HK-2 (cell line): Measurements from ENCODE around the gene NDUFAB1.
"Not testable (repeated sequence)": the region's sequence is repeated elsewhere in the genome, so short reads cannot be mapped to it uniquely, and the experiment has no call there.

Experiments used
- DNase-seq: peaks from one replicate; pipeline ENCODE4 v3.0.0-alpha.2; 2018; ENCODE audit not compliant: unreplicated experiment

The NDUFAB1 gene

GRCh38 chr16:23584186-23585076, 11.7 kb downstream of the NDUFAB1 start:
- DNase-seq = no peak

- DNase-seq = not testable (repeated sequence)
Observed at GRCh38 chr16:23583271-23583670, 12.8 kb downstream of the NDUFAB1 start.

DNA sequence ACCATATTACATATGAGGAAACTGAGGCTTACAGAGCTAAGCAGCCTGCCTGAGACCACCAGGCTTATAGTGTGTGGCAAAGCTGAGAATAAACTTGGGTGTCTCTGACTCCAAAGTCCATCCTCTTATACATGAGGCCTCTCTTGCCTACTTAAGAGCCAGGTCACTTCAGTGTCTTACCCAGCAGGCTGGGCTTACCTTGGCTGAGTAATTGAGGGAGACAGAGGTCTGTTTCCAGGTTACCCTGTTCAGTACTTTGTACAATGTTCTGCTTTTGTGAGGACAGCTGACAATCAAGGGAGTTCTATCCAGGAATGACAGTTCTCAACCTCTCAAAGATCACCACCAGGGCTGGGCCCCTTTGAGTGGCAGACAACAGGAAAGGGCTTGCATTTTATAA, 14.4 kb downstream of the NDUFAB1 start:
- no peak for DNase-seq

GRCh38 chr16:23580391-23580790, 15.7 kb downstream of the NDUFAB1 start:
- DNase-seq = no peak

DNA sequence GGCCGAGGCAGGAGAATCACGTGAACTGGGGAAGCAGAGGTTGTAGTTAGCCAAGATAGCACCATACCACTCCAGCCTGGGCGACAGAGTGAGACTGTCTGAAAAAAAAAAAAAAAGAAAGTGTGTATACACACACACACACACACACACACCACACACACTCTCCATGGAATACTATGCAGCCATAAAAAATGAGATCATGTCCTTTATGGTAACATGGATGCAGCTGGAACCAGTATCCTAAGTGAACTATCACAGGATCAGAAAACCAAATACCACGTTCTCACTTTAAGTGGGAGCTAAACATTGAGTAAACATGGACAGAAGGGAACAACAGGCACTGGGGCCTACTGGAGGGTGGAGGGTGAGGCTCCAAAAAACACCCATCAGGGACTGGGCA, 16.7 kb downstream of the NDUFAB1 start:
- no peak for DNase-seq

DNA sequence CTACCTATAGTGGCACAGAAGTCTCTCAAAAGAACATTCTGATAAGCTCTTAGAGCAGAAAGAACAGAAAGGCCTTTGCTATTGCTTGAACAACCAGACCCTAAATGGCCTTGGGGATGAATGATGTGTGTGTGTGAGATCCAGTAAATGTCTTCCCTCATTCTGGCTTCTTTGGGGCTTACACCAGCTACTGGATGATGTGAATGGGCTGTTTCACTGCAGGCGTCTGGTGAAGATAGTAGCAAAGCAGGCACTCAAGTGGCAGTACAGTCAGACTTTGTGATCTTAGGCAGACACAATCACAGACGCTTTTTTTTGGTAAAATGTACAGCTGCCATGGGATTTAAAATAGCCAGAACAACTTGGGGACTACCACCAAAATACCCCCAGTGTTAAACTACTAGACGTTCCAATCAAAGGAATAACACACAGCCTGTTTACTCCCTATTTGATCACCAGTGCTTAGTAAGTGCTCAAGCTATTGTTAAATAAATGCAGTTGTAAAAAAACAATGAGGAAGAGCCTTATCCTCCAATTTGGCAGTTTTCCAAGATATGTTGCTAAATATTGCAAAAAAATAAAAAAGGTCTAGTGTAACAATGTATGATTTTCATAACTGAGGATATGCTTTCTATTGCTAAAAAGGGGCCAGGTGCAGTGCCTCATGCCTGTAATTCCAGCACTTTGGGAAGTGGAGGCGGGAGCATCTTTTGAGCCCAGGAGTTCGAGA, 17.9 kb downstream of the NDUFAB1 start:
- no peak for DNase-seq

DNA sequence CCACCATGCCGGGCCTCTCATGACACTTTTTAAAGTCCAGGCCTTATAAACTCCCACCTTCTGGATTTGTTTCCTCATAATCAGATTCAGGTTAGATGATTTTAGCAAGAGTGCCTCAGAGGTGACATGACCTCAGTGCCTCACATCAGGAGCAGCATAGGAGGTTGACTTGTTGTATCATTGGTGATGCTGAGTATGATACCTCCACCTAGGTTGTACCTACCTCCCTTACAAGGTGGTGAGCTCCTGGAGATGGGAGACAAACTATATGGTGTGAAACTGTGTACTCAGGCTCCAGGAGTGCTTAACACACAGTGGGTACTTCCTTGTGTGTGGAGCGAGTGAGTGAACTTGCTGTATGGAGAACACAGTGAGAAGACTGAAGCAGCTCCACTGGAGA, 18.6 kb downstream of the NDUFAB1 start:
- DNase-seq = no peak

DNA sequence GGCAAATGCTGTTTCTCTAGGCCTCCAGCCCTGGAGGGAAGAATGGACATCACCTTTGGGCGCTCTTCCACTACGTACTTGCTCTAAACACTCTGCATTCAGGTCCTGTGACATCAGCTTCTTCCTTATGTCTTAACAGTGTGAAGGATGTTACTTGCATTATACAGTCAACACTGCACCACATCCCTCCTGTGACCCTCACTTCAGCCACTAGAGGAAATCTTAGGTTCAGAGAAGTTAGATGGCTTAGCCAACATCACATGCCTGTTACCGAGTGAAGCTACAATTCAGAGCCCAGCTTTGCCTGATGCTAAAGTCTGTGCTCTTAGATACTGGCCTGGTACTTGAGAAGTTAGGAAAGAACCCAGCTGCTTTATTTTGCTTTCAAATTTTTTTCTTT, 20.3 kb downstream of the NDUFAB1 start:
- no peak for DNase-seq

DNA sequence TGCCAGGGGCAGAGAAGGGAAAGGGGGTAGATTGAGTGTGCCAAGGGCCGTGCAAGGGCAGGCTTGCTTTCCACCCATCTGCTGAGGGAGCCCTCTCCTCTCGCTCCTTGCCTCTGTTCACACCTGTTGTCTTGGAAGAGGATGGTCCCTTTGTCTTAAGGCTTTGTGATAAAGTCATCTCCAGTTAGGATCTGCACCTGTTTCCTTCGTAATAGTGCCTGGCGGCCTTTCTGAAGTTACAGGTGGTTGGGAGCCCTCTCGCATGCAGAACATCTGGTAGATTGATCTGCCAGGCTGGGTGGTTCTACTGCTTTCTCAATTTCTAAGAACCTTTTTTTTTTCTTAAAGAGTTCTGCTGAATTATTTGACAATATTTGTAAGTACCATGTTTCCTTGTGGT, 22.3 kb downstream of the NDUFAB1 start:
- DNase-seq = no peak

GRCh38 chr16:23572394-23572793, 23.7 kb downstream of the NDUFAB1 start:
- DNase-seq = no peak

- no peak for DNase-seq
Observed at GRCh38 chr16:23571895-23572294, 24.2 kb downstream of the NDUFAB1 start.

GRCh38 chr16:23570992-23571632, 25.0 kb downstream of the NDUFAB1 start:
- no peak for DNase-seq

DNA sequence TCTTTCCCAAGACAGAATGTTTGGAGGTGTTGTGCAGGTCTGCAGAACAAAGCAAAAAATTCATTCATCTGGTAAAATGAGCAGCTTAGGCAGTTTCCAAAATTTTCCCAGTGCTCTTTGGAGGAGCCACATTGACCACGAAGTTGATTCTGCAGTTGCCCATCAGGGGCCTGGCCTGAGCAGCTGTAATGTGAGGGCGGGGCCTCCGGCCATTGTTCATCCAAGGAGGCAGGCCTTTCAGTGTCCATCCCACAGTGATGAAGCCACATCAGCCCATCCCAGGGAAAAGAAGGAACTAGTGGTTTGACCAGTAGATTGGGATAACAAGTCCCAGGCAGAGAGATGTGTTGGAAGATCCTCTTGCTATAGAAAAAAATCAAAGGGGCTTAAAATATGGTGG, 28.5 kb downstream of the NDUFAB1 start:
- no peak for DNase-seq

DNA sequence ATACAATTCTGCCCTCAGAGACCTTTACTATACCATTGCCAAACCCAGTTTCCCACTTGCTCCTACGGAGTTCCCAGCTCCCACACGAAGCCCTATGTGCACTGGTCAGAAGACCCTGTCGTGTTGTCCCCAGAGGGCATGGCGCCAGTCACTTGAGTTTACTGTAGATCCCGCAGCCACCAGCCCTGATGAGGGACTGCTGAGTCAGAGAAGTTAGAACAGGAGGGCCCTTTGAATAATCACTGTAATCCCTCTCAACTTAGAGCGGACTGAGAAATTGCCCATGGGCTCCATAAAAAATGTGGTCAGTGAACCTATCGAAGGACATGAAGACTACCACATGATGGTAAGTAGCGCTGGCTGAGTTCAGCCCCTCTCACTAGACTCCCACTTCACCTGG, 29.4 kb downstream of the NDUFAB1 start:
- no peak for DNase-seq

DNA sequence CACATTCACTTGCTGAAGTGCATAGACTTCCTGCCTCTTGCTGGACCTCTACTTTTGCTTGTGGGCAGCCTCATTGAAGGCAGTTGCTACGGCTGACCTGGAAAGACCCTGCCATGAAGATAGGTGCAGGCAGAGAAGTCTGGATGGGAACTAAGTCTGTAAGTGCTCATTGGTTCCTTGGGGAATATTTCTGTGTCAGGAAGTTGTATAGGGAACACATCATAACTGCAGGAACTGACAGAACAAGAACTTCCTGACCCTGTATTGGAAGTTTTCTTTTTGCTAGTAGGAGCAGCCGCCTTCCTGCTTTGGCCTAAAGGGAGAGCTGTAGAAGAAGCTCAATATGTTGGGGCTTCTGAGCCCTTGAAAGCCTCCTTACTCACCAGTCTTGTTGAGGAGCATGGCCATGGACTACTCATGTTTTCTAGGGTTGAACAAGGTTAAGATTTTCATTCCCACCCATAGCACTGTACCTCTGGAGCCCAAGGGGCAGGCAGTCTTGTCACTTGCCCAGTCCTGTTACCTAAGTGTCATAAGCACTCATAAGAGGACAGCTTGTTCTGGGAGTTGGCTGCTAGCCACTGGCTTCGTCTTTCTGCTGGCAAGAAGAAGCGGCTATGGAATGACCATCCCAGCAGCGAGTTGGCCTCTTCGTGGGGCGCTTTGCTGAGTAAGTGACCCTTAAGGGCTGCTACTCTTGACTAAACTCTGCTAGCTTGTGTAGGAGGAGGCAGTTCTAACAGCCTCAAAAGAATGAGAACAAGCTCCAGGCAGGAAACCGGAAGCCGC, 31.3 kb downstream of the NDUFAB1 start:
- DNase-seq = no peak

DNA sequence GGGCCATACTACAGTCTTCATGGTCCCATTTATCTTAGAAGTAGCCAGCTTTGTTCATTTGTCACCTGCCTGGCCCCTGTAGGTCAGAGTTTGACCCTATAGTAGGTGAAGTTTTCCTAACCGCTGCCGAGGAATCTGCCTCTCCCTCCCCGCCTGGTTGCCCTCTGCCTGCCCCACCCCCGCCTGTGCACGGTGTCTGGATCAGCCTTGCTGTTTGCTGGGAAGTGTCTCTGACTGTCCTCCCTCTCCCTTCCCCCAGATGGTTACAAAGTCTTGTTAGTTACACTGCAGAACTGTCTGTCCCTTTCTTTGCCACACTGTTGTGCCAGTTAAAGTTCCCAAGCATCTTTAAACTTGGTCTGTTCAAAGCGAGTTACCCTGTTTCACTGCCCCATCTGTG, 32.9 kb downstream of the NDUFAB1 start:
- DNase-seq = no peak

DNA sequence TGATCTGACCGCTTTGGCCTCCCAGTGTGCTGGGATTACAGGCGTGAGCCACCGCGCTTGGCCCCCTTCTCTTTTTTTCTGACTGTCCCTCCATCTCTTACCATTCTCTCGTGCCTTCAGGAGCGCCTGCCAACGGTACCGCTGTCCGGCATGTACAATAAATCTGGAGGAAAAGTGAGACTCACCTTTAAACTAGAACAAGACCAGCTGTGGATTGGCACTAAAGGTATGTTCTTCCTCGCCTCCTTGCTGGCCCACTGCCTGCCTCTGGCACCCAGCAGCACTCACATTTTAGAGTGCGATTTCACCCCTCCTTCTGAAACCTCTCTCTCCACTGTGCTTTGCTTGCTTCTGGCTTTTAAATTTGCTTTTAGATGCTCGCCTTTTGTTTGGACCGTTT, 33.6 kb downstream of the NDUFAB1 start:
- DNase-seq = no peak

GRCh38 chr16:23561586-23561985, 34.5 kb downstream of the NDUFAB1 start:
- no peak for DNase-seq

- no peak for DNase-seq
Observed at GRCh38 chr16:23557779-23558702, 38.1 kb downstream of the NDUFAB1 start.

- peak; percentile 96 for DNase-seq
Observed at GRCh38 chr16:23556881-23557778, 39.0 kb downstream of the NDUFAB1 start, which contains the start of the genes EARS2 and UBFD1. Gene EARS2 (minus strand): TSS chr16:23557350. CDS start chr16:23557343, 7 bp downstream. Gene UBFD1 (plus strand): TSS chr16:23557727. CDS start chr16:23557743, 16 bp downstream.
